Chondrocyte (in vitro differentiated cells): Measurements from ENCODE around the gene CIT. TPM values are rescaled to one million over a fixed set of nuclear protein-coding genes. Genes with fewer than 3 reads are reported as not detected.

Source experiments
- DNase-seq: peaks from one replicate; pipeline ENCODE4 v3.0.0; 2021; ENCODE audit warnings: mixed read lengths, low spot score
- H3K27ac Mint-ChIP-seq: one replicate; pipeline ENCODE4 v1.8.0; 2021; ENCODE audit warnings: mild to moderate bottlenecking, moderate library complexity, mixed read lengths; ENCODE audit not compliant: unreplicated experiment
- H3K27me3 Mint-ChIP-seq: 2 replicates; pipeline ENCODE4 v1.8.0; 2021; ENCODE audit warnings: low read depth, mixed read lengths
- H3K36me3 Mint-ChIP-seq: 2 replicates; pipeline ENCODE4 v1.8.0; 2021; ENCODE audit warnings: low read depth, mixed read lengths
- H3K4me1 Mint-ChIP-seq: 2 replicates; pipeline ENCODE4 v1.8.0; 2021; ENCODE audit warnings: low read depth, mild to moderate bottlenecking, mixed read lengths
- H3K4me3 Mint-ChIP-seq: one replicate; pipeline ENCODE4 v1.8.0; 2021; ENCODE audit warnings: mild to moderate bottlenecking, moderate library complexity, mixed read lengths; ENCODE audit not compliant: unreplicated experiment
- H3K9me3 Mint-ChIP-seq: 2 replicates; pipeline ENCODE4 v1.8.0; 2021; ENCODE audit warnings: low read depth, mixed read lengths
- total RNA-seq: library from RNA; stranded (reverse); gene quantifications from 3 replicates; pipeline ENCODE4 v1.2.1, GENCODE V29; 2021
- TF ChIP-seq, protein P1 (sequence below): fragments of 200-600 bp; sonication (generic); IDR thresholded peaks from 2 replicates; pipeline ENCODE4 v1.5.0; 2021; ENCODE audit warnings: antibody characterized with exemption, mild to moderate bottlenecking, moderate library complexity

Gene CIT
- total RNA-seq, 1 donor from 2014 or later = 9.9 TPM

DNA sequence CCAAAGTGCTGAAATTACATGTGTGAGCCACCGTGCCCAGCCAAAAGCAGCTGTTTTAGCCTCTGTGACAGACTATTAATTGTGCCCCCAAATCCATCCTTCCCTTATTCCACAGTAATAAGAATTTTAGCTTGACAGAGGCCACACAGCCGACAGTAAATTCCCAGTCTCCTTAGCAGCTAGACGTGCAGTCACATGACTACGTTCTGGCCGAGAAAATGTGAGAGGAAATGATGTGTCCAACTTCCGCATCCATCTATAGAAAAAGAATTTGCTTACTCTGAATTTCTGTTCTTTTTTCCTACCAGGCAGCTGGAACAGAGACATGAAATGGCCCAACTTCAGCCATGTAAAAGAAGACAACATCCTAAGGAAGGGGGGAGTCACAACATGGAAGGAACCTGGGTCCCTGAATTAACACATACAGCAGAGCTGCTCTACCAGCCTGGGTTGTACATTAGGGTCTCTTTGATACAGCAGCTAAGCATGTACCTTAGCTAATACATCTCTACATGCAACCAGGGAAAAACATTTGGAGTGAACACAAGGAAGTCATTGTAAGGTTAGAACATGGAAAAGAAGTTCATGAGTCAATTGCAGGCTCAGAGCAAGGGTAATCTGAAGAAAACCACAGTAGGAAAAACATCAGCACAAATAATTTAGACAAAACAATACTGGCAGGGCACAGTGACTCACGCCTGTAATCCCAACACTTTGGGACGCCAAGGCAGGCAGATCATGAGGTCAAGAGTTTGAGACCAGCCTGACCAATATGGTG, 35.5 kb downstream of the CIT start:
- Mint-ChIP-seq H3K4me3 (no peak overlapping the region), H3K9me3 (peaks cover 7% of the 10 kb centered on the region), H3K36me3 (peaks cover 3% of the 10 kb centered on the region), H3K27me3 (no peaks in the 10 kb centered on the region), H3K4me1 (no peaks in the 10 kb centered on the region), H3K27ac (no peak overlapping the region)
- DNase-seq = no peak
- TF ChIP-seq, protein P1, sequence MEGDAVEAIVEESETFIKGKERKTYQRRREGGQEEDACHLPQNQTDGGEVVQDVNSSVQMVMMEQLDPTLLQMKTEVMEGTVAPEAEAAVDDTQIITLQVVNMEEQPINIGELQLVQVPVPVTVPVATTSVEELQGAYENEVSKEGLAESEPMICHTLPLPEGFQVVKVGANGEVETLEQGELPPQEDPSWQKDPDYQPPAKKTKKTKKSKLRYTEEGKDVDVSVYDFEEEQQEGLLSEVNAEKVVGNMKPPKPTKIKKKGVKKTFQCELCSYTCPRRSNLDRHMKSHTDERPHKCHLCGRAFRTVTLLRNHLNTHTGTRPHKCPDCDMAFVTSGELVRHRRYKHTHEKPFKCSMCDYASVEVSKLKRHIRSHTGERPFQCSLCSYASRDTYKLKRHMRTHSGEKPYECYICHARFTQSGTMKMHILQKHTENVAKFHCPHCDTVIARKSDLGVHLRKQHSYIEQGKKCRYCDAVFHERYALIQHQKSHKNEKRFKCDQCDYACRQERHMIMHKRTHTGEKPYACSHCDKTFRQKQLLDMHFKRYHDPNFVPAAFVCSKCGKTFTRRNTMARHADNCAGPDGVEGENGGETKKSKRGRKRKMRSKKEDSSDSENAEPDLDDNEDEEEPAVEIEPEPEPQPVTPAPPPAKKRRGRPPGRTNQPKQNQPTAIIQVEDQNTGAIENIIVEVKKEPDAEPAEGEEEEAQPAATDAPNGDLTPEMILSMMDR = no peak

DNA sequence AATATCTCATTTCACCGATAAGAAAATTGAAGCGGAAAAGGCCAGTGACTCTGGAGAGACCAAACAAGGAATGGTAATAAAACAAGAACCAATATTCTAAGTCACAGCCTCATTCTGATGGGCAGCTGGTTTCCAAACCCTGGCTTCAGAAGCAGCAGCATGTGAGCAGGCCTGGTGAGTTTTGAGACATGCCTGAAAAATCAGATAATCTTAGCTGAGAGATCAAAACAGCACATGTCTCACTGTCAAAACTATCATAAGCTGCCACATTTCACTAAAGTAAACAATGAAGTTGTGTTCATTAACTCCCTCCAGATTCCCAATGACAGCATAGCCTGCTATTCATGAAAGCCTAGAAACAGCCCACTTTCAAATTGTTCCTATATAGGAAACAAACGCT, 36.5 kb downstream of the CIT start:
- DNase-seq = no peak
- TF ChIP-seq, protein P1 = no peak
- H3K36me3 Mint-ChIP-seq = peaks cover 3% of the 10 kb centered on the region
- no peaks in the 10 kb centered on the region for H3K4me1 Mint-ChIP-seq
- no peak overlapping the region for H3K27ac Mint-ChIP-seq
- H3K9me3 Mint-ChIP-seq = peaks cover 7% of the 10 kb centered on the region
- H3K27me3 Mint-ChIP-seq = no peaks in the 10 kb centered on the region
- H3K4me3 Mint-ChIP-seq = no peak overlapping the region

DNA sequence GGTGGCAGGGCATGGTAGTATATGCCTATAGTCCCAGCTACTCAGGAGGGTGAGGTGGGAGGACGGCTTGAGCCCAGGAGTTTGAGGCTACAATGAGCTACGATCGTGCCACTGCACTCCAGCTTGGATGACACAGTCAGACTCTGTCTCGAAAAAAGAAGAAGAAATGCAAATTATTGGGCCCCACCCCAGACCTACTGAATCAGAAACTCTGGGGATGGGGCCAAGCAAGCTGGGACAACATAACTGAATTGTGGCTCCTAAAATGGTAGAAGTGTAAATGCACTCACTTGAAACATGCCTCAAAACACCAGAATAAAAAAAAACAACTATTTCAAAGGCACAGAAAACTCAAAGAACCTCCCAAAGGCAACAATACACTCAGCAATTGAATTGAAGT, 37.0 kb downstream of the CIT start:
- Mint-ChIP-seq H3K27ac (no peak overlapping the region), H3K36me3 (peaks cover 3% of the 10 kb centered on the region), H3K4me3 (no peak overlapping the region), H3K9me3 (peaks cover 7% of the 10 kb centered on the region), H3K4me1 (no peaks in the 10 kb centered on the region), H3K27me3 (no peaks in the 10 kb centered on the region)
- no peak for DNase-seq
- TF ChIP-seq, protein P1 = no peak

DNA sequence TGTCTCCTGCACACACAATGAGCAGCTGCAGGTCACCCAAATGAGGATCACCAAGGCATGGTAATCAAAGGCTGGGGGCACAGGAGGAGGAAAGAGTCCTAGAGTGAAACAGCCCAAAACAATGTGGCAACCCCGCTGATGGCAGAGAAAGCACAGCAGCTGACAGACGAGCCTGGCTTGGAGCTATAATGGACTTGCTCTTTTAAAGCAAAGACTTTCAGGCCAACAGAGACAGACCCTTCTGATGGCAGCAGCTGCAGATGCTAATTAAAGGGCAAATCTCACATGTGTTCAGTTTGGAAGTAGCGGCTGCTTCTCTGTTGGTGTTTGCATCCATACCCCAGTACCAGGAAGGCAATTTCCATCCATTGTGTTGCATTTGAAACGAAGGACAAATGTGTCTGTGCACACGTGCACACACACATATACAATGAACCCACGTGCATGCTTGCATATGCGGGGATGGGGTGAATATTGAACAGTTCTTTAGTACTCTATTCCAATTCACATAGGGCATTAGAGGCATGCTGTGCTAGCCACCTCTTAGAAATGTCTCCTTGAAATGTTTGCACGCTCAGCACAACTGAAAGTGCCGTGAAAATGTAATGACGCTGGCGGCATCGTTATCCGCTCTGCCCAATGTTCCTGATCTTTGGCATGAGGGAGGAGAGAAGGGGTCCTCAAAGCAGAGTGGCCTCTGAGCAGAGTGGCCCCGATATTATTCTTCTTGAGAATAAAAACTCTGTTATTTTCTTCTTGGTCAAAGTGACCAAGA, 38.1 kb downstream of the CIT start:
- TF ChIP-seq, protein P1 = no peak
- DNase-seq = no peak
- peaks cover 3% of the 10 kb centered on the region for H3K36me3 Mint-ChIP-seq
- H3K4me3 Mint-ChIP-seq = no peak overlapping the region
- no peaks in the 10 kb centered on the region for H3K27me3 Mint-ChIP-seq
- no peaks in the 10 kb centered on the region for H3K4me1 Mint-ChIP-seq
- H3K27ac Mint-ChIP-seq = no peak overlapping the region
- H3K9me3 Mint-ChIP-seq = peaks cover 7% of the 10 kb centered on the region

DNA sequence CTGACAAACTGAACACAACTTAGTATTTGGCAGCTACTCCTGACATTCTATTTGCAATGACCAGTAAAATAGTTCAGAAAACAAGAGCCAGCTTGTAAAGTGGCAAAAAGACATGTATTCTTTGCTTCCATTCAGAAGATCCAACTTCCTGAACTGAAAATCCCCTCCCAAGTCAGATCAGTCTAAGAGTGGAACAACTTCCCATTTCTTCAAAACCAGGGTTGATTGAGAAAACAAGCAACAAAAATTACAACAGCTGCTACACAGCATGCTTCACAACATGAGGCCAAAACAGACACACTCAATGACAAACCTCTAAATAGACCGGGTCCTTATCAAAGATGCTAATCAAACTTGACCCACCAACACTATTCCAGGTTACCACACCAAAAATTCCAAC, 40.3 kb downstream of the CIT start:
- Mint-ChIP-seq H3K27me3 (no peaks in the 10 kb centered on the region), H3K27ac (no peak overlapping the region), H3K9me3 (peaks cover 4% of the 10 kb centered on the region), H3K4me3 (no peak overlapping the region), H3K36me3 (no peaks in the 10 kb centered on the region), H3K4me1 (no peaks in the 10 kb centered on the region)
- TF ChIP-seq, protein P1 = no peak
- no peak for DNase-seq
